Putamen (tissue), 1 donor: ENCODE data around the gene SEMA4D.
"Not testable (repeated sequence)": the region's sequence is repeated elsewhere in the genome, so short reads cannot be mapped to it uniquely, and the experiment has no call there.

Experiments
- DNase-seq: peaks from one replicate; pipeline ENCODE4 v3.0.0-alpha.2; 2016; ENCODE audit warnings: low spot score

Gene SEMA4D

GRCh38 chr9:89481538-89481915, 16.4 kb downstream of the SEMA4D start:
- DNase-seq: no peak

- no peak for DNase-seq
Observed at GRCh38 chr9:89480825-89481537, 16.9 kb downstream of the SEMA4D start.

GRCh38 chr9:89480372-89480771, 17.5 kb downstream of the SEMA4D start:
- DNase-seq: not testable (repeated sequence)

GRCh38 chr9:89479669-89480011, 18.3 kb downstream of the SEMA4D start:
- not testable (repeated sequence) for DNase-seq

DNA sequence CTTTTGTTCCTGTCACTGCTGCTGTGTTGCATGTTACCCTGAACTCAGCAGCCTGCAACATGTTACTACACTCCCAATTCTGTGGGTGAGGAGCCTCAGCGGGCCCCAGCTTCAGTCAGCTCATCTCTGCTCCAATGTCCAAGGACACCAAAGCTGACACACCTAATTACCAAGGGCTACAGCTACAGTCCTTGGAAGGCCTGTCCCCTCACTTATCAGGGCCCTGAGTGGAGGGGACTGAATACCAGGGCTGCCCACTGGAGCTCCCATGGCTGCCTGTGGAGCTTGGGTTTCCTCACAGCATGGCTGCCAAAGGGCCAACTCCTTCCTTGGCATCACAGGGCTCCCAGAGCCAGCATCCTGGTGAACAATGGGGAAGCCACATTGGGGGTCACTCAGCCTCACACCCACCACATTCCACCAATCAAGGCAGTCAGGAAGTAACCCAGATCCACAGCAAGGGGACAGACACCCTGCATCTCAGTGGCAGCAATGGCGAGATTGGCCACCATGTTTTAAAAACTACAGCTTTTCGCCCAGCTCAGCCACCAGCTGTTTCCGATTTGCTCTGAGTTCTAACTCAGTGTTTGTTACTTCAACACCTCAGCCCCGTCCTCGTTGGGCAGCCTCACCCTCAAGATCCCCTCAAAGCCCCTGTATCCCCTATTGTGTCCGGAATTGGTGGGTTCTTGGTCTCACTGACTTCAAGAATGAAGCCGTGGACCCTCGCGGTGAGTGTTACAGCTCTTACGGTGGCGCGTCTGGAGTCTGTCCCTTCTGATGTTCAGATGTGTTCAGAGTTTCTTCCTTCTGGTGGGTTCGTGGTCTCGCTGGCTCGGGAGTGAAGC, 18.9 kb downstream of the SEMA4D start:
- no peak for DNase-seq

GRCh38 chr9:89477811-89478630, 19.9 kb downstream of the SEMA4D start:
- no peak for DNase-seq

- DNase-seq: no peak
Observed at GRCh38 chr9:89477384-89477783, 20.5 kb downstream of the SEMA4D start.

DNA sequence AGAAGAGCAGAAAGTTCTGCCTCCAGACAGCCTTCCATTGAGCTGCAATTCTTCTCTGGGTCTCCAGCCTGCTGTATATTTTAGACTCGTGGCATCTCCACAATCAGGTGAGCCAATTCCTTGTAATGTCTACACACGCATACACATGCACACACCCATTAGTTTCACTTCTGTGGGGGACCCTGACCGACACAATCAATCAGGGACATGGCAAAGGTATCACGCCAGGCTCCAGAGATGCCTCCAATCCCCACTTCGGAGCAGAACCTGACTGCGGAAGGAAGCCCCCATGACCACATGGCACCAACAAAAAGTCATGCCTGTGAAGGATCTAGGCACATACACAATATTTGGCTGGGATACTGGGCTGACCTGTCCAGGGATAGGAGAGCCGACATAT, 21.4 kb downstream of the SEMA4D start:
- DNase-seq: no peak

DNA sequence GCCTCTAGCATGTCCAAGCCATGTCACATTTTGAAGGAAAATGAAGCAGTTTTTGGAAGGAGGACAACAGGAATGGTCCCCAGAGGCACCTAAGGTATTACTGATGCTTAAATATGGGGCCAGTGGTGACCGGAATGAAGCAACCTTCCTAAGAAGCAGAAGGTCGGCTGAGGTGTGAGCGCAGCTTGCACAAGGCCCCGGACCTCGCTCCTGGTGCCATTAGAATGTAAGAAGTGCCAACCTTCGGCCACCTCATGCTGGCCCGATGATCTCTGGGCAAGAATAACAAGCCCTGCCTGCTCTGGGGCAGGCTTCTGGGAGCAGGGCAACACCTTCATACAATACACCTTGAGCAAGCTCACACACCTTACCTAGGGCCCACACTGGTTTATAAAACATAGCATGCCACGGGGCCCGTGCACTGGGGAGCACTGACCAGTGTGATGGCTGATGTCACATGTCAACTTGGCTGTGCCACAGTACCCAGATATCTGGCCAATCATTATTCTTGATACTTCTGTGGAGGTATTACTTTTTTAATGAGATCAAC, 21.9 kb downstream of the SEMA4D start:
- no peak for DNase-seq

- no peak for DNase-seq
Observed at GRCh38 chr9:89474939-89475338, 23.0 kb downstream of the SEMA4D start.

GRCh38 chr9:89473762-89474469, 24.0 kb downstream of the SEMA4D start:
- DNase-seq: no peak

DNA sequence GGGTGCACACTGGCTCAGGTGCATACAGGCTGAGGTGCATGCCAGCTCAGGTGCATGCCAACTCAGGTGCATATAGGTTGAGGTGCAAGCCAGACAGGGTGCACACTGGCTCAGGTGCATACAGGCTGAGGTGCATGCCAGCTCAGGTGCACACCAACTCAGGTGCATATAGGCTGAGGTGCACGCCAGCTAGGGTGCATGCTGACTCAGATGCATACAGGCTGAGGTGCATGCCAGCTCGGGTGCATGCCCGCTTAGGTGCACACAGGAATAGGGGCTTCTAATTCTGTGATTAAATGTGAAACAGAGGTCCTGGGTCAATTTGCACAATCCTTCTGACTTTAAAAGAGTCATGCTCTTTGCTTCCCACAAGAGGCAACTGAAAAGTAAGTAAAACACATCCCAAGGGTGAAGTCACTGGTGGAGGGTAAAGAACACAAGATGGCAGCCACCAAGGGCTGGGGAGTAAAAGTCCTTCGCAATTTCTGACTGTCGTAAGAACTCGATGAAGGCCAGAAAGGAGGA, 26.1 kb downstream of the SEMA4D start:
- DNase-seq: not testable (repeated sequence)

- no peak for DNase-seq
Observed at GRCh38 chr9:89471390-89471789, 26.5 kb downstream of the SEMA4D start.

GRCh38 chr9:89470224-89470839, 27.6 kb downstream of the SEMA4D start:
- no peak for DNase-seq

DNA sequence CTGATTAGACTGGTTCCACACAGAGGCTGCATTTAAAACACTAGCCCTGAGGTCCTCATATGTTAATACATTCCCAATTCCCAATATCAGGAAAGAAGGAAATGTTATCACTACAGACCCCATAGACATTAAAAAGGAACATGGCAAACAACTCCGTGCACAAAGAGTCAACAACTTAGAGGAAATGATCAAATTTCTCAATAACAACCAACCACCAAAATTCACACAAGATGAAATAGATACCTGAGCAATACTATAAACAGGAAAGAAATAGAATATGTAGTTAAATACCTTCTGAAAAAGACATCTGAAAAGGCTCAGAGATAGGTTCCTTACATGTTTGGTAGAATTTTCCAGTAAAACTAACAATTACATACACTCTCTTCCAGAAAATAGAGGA, 28.9 kb downstream of the SEMA4D start:
- no peak for DNase-seq

DNA sequence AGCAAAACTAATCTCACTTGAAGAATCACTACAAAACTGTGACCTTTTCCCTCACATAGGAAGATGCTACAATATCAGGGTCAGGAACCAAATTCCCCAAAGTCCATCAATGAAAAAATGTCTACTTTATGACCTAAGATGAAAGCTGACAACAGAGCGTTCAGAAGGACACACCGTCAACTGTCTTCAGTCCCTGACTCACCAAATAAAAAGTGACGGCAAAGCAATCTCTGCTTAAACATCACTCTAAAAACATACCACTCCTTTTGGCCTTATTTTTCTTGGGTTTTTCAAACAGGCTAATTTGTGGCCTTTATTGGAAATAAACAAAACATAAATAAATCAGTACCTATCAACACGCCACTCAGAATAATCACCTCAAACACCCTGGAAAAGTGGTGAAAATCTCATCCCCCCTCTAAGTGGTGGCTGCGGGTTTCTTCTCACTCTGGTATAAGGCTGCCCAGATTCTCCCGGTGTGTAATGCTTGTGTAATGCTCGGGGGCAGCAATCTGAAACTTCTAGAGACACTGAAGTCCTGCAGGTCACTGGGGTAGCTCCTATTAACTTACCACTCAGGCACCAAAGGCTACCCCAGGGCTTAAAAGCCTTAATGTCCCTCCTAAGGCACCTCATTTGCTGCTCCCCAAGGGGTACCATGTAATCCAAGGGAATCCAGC, 29.5 kb downstream of the SEMA4D start:
- no peak for DNase-seq

- no peak for DNase-seq
Observed at GRCh38 chr9:89467278-89467625, 30.7 kb downstream of the SEMA4D start.

DNA sequence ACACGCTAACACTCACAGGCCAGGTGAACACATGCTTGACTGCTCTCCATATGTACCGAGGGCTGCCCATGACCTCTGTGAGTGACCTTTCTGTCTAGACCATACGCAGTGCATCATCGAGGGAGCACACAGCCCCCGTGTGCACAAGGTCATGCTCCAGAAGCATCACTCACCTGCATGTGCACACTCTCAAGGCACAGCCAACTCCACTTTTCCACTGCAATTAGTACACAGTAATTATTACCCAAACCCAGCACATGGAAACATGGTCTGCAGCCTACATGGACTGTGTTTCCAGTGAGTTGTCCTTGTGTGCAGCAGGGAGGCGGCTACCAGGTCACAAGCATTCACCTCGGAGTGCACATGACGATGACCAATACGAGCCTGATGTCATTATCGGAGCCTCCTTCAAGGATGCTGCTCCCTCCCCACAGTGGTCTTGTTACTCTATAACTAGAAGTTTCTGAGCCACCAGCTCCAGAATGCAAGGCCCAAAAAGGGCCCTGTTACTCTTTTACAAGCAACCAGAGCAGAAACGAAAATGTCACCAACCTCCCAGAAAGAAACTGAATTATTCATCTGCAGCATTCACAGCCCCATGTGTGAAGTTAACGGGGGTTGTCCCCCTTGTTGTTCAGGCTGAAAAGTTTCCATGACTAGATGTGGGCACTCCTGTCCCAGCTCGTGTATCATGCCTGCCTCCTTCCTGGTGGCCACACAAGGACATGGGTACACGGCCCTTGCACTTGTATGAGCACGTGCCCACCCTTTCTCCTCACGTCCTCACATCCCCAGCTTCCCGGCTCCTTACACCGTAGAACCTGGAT, 31.2 kb downstream of the SEMA4D start:
- DNase-seq: no peak

DNA sequence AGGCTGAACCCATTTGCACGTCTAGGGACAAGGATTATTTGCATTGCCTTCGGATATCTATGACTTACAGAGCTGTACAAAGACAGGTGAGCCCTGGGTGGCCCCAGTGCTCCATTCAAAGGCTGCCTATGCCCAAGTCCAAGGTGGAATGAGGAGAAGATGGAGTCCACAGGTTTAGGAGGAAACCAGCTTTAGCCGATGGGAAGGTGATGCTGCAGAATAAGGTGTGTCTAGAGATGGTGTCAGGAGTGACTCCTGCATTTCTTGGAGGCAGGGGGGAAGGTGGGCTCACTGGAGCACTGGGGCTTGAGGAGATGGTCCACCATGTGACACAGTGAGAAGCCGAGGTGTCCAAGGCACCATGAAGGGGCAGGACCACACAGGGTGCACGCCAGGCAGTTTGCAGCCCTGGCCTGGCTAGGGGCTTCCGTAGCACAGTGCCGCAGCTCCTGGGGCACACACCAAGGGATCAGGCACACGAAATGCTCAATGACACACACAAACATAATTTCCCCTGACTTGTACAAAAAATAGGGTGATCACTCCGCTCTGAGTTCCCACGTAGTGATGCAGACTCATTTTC, 32.1 kb downstream of the SEMA4D start:
- no peak for DNase-seq
